ENCODE results near the gene GPX4. TPM values are rescaled to one million over a fixed set of nuclear protein-coding genes. Genes with fewer than 3 reads are reported as not detected.
A peak's percentile ranks its signal among the peaks of the same experiment; 100 is the strongest.

GPX4 gene
- total RNA-seq, 1 experiment from 2014 or later, result 620 TPM

DNA sequence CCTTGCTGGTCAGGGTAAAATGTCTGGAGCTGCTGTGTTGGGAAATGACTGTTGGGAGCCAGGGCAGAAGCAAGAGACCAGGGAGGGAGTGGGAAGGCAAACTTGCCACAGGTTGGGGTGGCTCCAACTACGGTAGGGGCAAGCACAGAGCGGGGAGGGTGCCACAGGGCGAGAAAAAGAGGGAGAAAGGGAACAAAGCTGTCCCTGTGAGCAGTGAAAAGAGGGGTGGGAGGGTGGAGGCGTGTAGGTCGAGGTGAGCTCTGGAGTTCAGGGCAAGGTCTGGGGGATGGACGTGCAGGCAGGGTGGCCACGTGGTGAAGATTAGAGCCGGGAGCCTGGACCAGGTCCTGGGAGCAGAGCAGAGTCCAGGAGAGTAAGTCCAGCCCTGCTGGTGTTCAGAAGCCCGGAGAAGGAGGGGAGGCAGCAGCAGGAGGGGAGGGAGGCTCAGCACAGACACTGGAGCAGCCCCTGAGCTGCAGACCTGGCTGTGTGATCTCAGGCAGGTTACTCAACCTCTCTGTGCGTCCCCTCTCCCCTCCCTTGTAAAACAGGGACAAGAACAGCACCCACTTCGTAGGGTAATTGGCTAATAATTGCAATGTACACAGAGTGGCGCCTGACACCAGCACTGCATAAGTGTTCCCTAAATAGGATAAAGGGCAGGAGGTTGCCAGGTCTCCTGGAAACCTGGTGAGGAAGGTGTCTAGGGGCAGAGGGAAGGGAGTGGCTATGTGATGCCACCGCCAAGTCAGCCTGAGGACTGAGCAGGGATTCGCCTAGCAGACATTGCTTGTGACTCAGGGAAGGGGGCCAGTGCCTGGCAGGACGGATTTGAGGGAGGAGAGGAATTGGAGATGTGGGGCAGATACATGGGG is 5.4 kb upstream of the GPX4 start:
- Histone ChIP-seq H3K4me3 (ENCODE audit: insufficient read depth, low read depth, low read length) (no peak overlapping the region), H3K27me3 (ENCODE audit: control insufficient read depth, insufficient read depth, low read length) (no peaks in the 10 kb centered on the region), H3K36me3 (replicated peaks; ENCODE audit: control insufficient read depth, insufficient read depth, low read length) (peaks cover 2% of the 10 kb centered on the region)
- no peak for DNase-seq

DNA sequence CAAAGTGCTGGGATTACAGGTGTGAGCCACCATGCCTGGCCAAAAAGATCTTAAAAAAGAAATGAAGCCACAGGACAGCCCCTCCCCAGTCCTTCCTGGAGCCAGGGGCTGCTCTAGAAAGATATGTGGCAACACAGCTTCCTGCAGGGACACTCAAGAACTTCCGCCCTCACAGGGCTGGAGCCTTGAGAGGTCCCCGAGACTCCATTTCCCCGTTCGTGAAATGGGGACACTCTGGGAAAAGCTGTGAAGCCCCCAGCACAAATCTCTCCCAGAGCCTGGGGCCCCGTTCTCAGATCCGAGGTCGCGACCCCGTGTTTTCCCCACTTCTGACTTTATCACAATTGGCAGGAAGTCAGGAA is 2.5 kb upstream of the GPX4 start:
- no peaks in the 10 kb centered on the region for H3K27me3 ChIP-seq (ENCODE audit: control insufficient read depth, insufficient read depth, low read length)
- H3K4me3 ChIP-seq (ENCODE audit: insufficient read depth, low read depth, low read length), result no peak overlapping the region
- no peak for DNase-seq
- peaks cover 6% of the 10 kb centered on the region for H3K36me3 ChIP-seq (replicated peaks; ENCODE audit: control insufficient read depth, insufficient read depth, low read length)

DNA sequence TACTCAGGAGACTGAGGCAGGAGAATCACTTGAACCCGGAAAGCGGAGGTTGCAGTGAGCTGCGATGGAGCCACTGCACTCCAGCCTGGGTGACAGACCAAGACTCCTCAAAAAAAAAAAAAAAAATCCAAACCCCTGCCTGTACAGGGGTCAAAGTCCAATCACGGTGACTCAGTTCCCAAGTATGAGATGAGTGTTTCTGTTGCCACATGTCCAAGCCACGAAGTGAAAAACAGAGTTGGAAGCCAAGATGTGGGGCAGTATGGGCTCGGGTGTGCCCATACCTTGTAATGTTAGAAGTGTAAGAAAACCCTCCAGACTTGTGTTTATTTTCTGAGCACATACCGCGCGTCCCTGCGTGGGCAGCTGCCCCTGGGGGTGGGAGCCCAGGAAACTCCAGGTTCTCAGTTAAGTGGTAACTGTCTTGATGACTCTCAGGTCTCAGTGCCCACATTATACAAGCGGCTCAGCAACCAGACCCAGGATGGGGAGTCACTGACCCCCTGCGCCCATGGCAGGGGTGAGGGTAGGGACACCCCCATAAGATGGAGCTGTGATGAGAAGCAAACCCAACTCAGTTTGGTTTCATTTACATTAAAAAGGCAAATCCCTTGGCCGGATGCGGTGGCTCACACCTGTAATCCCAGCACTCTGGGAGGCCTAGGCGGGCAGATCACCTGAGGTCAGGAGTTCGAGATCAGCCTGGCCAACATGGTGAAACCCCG is 1.2 kb upstream of the GPX4 start:
- H3K27me3 ChIP-seq (ENCODE audit: control insufficient read depth, insufficient read depth, low read length), result no peaks in the 10 kb centered on the region
- peaks cover 7% of the 10 kb centered on the region for H3K36me3 ChIP-seq (replicated peaks; ENCODE audit: control insufficient read depth, insufficient read depth, low read length)
- H3K4me3 ChIP-seq (ENCODE audit: insufficient read depth, low read depth, low read length), result no peak overlapping the region
- no peak for DNase-seq

DNA sequence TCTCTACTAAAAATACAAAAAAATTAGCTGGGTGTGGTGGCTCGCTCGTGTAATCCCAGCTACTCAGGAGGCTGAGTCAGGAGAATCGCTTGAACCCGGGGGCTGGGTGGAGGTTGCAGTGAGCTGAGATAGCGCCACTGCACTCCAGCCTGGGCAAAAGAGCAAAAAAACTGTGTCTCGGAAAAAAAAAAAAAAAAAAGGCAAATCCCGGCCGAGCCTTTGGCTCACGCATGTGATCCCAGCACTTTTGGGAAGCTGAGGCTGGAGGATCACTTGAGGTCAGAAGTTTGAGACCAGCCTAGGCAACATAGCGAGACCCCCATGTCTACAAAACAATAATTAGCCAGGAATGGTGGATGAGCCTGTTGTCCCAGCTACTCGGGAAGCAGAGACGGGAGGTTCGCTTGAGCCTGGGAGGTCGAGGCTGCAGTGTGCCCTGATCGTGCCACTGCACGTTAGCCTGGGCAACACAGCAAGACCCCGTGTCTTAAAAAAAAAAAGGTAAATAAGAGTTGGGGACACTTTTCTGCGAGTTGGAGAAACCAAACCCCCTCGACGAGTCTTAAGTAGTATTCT is 574 bp upstream of the GPX4 start:
- H3K27me3 ChIP-seq (ENCODE audit: control insufficient read depth, insufficient read depth, low read length), result no peaks in the 10 kb centered on the region
- H3K4me3 ChIP-seq (ENCODE audit: insufficient read depth, low read depth, low read length), result peak overlapping the region; percentile 13; the same call in 1 of the 2 replicates
- no peak for DNase-seq
- H3K36me3 ChIP-seq (replicated peaks; ENCODE audit: control insufficient read depth, insufficient read depth, low read length), result peaks cover 7% of the 10 kb centered on the region

DNA sequence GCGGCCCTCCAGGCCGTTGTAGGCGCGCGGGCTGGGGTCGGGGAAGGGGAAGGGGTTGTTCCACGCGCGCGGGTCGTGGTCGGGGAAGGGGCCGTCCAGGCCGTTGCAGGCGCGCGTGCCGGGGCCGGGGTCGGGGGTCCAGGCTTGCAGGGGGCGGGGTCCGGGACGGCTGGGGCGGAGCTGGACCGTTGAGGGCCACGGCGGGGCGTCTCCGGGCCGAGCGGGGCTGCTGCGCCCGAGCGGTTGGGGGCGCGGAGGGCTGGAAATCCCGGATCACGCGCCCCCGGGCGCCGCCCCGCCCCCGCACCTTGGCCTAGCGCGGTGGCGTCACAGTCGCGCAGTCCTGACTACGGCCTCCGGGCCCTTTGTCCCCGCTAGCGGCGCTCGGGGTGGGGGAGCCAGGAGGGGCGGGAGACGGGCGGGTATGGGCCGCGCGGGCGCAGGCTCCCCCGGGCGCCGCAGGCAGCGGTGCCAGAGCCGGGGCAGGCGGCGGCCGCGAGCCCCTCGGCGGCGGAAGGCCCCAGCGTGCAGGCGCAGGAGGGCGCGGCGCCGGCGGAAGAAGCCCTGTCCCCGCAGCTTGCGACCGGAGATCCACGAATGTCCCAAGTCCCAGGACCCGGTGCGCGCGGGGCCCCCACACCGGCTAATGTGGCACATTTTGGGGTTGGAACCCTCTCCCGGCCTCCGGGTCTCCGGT is 665 bp downstream of the GPX4 start:
- Histone ChIP-seq H3K36me3 (replicated peaks; ENCODE audit: control insufficient read depth, insufficient read depth, low read length) (peaks cover 7% of the 10 kb centered on the region), H3K27me3 (ENCODE audit: control insufficient read depth, insufficient read depth, low read length) (no peaks in the 10 kb centered on the region), H3K4me3 (ENCODE audit: insufficient read depth, low read depth, low read length) (peak overlapping the region; percentile 85)
- peak; percentile 98 for DNase-seq

DNA sequence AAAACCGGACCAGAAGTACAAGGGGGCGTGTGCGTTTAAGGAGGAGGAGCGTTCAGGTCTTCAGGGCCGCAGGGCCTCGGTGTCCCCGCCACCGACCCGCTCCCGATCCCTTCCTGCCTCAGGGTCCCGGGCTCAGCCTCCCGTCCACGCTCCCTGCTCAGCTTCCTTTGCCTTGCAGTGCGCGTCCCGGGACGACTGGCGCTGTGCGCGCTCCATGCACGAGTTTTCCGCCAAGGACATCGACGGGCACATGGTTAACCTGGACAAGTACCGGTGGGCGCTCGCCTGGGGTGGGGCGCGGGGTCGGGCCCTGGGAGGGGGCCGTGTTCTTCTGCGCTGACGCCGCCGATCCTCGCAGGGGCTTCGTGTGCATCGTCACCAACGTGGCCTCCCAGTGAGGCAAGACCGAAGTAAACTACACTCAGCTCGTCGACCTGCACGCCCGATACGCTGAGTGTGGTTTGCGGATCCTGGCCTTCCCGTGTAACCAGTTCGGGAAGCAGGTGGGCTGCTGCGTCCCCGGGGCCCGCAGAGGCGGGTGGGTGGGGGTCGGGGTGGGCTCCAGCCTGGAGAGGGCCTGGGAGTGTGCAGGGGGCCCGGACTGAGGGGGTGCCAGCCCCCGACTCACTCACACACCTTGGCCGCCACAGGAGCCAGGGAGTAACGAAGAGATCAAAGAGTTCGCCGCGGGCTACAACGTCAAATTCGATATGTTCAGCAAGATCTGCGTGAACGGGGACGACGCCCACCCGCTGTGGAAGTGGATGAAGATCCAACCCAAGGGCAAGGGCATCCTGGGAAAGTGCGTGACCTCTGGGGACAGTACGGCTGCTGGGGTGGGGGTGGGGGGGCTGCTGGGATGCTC is 1.4 kb downstream of the GPX4 start:
- peak overlapping the region; percentile 85 for H3K4me3 ChIP-seq (ENCODE audit: insufficient read depth, low read depth, low read length)
- DNase-seq, result peak; percentile 91
- H3K36me3 ChIP-seq (replicated peaks; ENCODE audit: control insufficient read depth, insufficient read depth, low read length), result peaks cover 7% of the 10 kb centered on the region
- no peaks in the 10 kb centered on the region for H3K27me3 ChIP-seq (ENCODE audit: control insufficient read depth, insufficient read depth, low read length)

DNA sequence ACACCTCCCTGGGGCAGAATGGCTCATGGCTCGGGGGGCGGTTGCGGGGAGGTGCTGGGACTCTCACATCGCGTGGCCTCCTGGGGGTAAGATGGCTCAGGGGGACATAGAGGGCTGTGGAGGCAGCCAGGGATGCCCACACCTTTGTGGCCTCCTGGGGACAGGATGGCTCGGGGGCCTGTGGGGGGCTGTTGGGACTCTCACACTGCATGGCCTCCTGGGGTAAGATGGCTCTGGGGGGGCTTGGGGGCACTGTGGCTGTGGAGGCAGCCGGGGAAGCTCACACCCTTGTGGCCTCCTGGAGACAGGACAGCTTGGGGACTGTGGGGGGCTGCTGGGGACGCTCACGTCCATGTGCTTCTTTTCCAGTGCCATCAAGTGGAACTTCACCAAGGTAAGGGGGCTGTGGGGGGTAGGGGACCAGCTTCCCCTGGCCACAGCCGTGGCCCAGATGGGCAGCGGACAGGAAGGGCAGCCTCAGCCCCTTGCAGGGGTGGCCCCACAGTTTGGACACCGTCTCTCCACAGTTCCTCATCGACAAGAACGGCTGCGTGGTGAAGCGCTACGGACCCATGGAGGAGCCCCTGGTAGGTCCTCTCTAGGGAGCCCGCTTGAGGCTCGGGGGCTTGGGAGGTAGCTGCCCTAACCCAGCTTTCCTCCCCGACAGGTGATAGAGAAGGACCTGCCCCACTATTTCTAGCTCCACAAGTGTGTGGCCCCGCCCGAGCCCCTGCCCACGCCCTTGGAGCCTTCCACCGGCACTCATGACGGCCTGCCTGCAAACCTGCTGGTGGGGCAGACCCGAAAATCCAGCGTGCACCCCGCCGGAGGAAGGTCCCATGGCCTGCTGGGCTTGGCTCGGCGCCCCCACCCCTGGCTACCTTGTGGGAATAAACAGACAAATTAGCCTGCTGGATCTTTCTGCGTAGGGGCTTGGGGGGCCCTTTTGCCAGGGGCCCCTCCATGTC is 2.4 kb downstream of the GPX4 start:
- no peaks in the 10 kb centered on the region for H3K27me3 ChIP-seq (ENCODE audit: control insufficient read depth, insufficient read depth, low read length)
- DNase-seq, result no peak
- H3K36me3 ChIP-seq (replicated peaks; ENCODE audit: control insufficient read depth, insufficient read depth, low read length), result peaks cover 7% of the 10 kb centered on the region
- no peak overlapping the region for H3K4me3 ChIP-seq (ENCODE audit: insufficient read depth, low read depth, low read length)

DNA sequence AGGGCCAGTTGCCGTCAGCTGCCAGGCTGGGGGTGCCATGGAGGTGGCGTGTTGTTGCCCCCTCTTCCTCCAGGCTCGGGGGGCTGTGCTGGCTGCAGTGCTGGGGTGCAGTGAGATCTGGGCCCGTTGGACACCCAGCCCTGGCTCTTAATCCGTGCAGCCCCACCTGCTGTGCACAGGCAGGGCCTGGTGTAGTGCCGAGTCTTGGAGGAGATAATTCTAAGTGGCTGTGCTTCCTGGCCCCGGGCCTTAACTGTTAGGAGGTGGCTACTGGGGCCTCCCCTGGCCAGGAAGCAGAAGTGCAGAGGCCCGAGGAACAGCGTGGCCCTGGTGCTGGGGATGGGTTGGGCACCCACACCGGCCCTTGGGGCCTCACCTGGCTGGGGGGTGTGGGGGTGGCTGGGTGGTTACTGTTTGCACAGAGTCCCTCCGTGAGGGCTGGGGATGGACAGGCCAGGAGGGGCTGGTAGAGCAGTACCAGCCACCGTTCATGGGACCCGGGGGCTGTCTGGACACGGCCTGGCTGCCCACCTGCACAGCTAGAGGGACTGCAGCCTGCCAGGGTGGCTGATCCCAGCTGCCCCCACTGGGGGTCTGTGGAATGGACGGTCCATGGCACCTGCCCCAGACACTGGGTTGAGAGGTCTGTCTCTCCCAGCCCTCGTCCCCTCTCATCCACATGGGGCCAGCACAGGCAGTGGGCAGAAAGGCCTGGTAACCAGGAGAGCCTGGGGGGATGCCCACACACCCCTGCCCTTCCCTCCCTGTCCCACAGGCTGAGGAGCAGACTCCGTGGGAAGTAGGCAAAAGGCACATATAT is 3.3 kb downstream of the GPX4 start:
- DNase-seq, result no peak
- H3K27me3 ChIP-seq (ENCODE audit: control insufficient read depth, insufficient read depth, low read length), result no peaks in the 10 kb centered on the region
- H3K36me3 ChIP-seq (replicated peaks; ENCODE audit: control insufficient read depth, insufficient read depth, low read length), result peaks cover 7% of the 10 kb centered on the region
- H3K4me3 ChIP-seq (ENCODE audit: insufficient read depth, low read depth, low read length), result no peak overlapping the region

DNA sequence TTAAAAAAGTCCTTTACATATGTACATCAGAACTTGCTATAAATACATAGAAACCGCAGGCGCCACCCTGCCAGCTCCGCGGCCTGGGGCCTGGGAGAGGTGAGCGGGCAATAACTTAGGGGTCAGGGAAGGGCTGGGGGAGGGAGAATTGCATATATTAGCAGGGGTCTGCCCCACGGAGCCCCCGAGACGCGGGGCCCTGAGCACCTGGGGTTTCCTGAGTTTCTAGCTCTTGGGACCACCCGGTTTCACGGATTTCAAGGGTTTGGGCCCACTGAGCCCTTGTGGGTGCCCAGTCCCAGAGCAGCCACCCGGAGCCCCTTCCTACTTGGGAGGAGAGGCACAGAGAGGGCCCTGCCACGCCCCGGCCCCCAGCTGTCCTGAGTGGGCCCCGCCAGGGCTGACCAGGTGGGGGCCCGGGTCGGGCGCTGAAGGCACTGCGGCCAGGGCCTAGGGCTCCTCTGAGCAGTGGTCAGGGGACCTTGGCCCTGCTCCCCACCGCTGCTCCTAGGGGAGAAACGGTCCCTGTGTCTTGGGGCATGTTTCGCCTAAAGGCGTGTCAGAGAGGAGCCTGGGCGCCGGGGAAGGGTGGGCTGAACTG is 4.0 kb downstream of the GPX4 start:
- no peak for DNase-seq
- Histone ChIP-seq H3K36me3 (replicated peaks; ENCODE audit: control insufficient read depth, insufficient read depth, low read length) (peaks cover 7% of the 10 kb centered on the region), H3K27me3 (ENCODE audit: control insufficient read depth, insufficient read depth, low read length) (no peaks in the 10 kb centered on the region), H3K4me3 (ENCODE audit: insufficient read depth, low read depth, low read length) (no peak overlapping the region)

DNA sequence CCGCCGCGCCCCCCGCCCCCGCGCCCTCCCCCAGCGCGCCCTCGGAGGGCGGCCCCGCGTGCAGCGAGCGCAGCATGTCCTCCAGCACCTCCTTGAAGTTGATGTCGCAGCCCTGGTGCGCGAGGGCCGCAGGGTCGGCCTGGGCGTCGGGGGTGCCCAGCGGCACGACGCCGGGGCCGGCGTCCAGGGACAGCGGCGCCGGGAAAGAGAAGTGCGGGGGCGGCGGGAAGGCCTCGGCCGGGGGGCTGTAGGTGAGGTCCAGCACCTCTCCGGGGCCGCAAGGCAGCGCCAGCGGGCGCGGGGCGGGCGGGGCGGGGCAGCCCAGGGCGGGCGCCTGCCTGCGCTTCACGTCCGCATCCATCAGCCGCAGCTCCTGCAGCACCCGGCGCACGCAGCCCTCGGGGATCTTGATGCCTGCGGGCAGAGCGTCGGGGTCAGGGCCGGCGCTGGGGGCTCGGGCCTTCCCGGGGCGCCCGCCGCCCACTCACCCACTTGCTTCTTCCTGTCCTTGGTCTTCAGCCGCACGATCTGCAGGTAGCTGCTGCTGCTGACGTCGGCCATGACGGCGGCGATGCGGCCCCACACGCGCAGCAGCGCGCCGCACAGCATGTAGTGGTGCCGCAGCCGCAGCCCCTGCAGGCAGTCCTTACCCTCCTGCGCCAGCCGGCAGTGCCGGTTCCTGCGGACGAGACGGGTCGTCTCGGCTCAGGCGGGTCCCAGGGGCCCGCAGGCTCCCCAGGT is 4.7 kb downstream of the GPX4 start:
- DNase-seq, result no peak
- Histone ChIP-seq H3K4me3 (ENCODE audit: insufficient read depth, low read depth, low read length) (no peak overlapping the region), H3K36me3 (replicated peaks; ENCODE audit: control insufficient read depth, insufficient read depth, low read length) (peaks cover 7% of the 10 kb centered on the region), H3K27me3 (ENCODE audit: control insufficient read depth, insufficient read depth, low read length) (no peaks in the 10 kb centered on the region)

DNA sequence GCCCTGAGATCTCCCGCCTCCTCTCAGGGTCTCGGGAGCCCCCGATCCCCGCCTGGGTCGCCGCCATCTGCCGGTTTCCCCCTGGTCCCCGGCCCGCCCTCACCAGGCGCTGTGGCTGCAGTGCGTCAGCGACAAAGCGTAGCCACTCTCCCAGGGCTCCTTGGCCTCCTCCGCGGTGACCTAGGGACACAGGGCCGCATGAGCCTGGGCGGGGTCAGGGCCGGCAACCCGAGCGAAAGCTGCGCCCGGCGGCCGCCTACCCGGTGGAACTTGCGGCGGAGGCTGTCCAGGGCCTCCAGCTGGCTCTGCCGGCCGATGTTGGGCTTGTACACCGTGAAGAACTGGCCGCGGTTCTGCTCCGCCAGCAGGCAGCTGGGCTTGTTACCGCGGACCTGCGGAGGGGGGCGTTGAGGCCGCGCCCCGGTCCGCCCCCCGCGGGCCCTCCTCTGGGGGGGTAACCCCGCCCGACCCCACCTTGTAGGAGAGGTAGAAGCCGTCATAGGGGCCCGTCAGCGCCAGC is 5.3 kb downstream of the GPX4 start:
- H3K27me3 ChIP-seq (ENCODE audit: control insufficient read depth, insufficient read depth, low read length), result no peaks in the 10 kb centered on the region
- H3K4me3 ChIP-seq (ENCODE audit: insufficient read depth, low read depth, low read length), result no peak overlapping the region
- peaks cover 7% of the 10 kb centered on the region for H3K36me3 ChIP-seq (replicated peaks; ENCODE audit: control insufficient read depth, insufficient read depth, low read length)
- no peak for DNase-seq
